H1 (cell line): ENCODE measurements around the gene WNT3A.

ENCODE experiments used
- CTCF ChIP-seq, 3 experiments: IDR thresholded peaks; 1 replicate in 2 of 3; 2 replicates in 1 of 3; pipeline versions ENCODE4 v1.5.1 to v1.6.1; 2011; ENCODE audit warnings: low read length in 3 of 3, mild to moderate bottlenecking in 3 of 3, inconsistent platforms in 2 of 3, low read depth in 1 of 3, moderate library complexity in 1 of 3; ENCODE audit not compliant: insufficient read depth in 1 of 3; ENCODE audit errors: control extremely low read depth in 1 of 3
- SUZ12 ChIP-seq: fragments of 200-600 bp; sonication (generic); IDR thresholded peaks from 2 replicates; pipeline ENCODE4 v1.6.1; 2012; ENCODE audit warnings: mild to moderate bottlenecking, inconsistent platforms, low read length, moderate library complexity, mixed read lengths
- YY1 ChIP-seq: IDR thresholded peaks from 2 replicates; pipeline ENCODE4 v1.6.1; 2011; ENCODE audit warnings: low read depth, mild to moderate bottlenecking, low read length

- TF ChIP-seq CTCF (IDR thresholded peaks at IDR 0.05; ENCODE audit: control extremely low read depth in 1 of 3, insufficient read depth in 1 of 3, low read depth in 1 of 3, low read length in 3 of 3) (no peak), YY1 (no peak), SUZ12 (no peak)
Observed at GRCh38 chr1:228029281-228029680, 22.5 kb downstream of the WNT3A start.
